HepG2 (cell line): Measurements from ENCODE around the gene MYO7A. TPM values are rescaled to one million over a fixed set of nuclear protein-coding genes. Genes with fewer than 3 reads are reported as not detected.

ENCODE experiments used
- ATRX ChIP-seq: sonication (generic); formaldehyde crosslinking; IDR thresholded peaks from 2 replicates; pipeline ENCODE4 v1.4.0; 2020; ENCODE audit warnings: missing genetic modification reagents, borderline replicate concordance
- CC2D1A ChIP-seq: sonication (generic); formaldehyde crosslinking; IDR thresholded peaks from 2 replicates; pipeline ENCODE4 v1.8.1; 2023; ENCODE audit warnings: mild to moderate bottlenecking, missing genetic modification reagents
- EP300 ChIP-seq, 3 experiments: sonication (generic) in 1 of 3; formaldehyde crosslinking in 1 of 3; IDR thresholded peaks; 2 replicates each; pipeline versions ENCODE4 v1.5.1 to v1.6.1; 2011 to 2020; ENCODE audit warnings: low read depth in 2 of 3, low read length in 2 of 3, borderline replicate concordance in 1 of 3, improper control_type of control experiment in 1 of 3, mild to moderate bottlenecking in 1 of 3, missing genetic modification reagents in 1 of 3, moderate library complexity in 1 of 3
- KDM3A ChIP-seq: IDR thresholded peaks from 2 replicates; pipeline ENCODE4 v1.6.1; 2018; ENCODE audit warnings: low read depth, missing compliant biosample characterization
- KDM6A ChIP-seq: IDR thresholded peaks from 2 replicates; pipeline ENCODE4 v1.6.1; 2016; ENCODE audit warnings: low read depth
- KLF6 ChIP-seq: IDR thresholded peaks from 2 replicates; pipeline ENCODE4 v1.8.0; 2016; ENCODE audit warnings: missing biosample characterization, missing genetic modification reagents
- MED8 ChIP-seq: sonication (generic); formaldehyde crosslinking; IDR thresholded peaks from 2 replicates; pipeline ENCODE4 v1.8.1; 2023; ENCODE audit warnings: mild to moderate bottlenecking, missing genetic modification reagents; ENCODE audit not compliant: insufficient replicate concordance
- MTA1 ChIP-seq: sonication (generic); formaldehyde crosslinking; IDR thresholded peaks from 2 replicates; pipeline ENCODE4 v1.4.0; 2020; ENCODE audit warnings: missing genetic modification reagents, mild to moderate bottlenecking, borderline replicate concordance
- NAIF1 ChIP-seq: sonication (generic); formaldehyde crosslinking; IDR thresholded peaks from 2 replicates; pipeline ENCODE4 v1.5.0; 2020; ENCODE audit warnings: mild to moderate bottlenecking, missing genetic modification reagents, borderline replicate concordance
- NR2F1 ChIP-seq, 2 experiments: fragments of 450-650 bp in 1 of 2; formaldehyde crosslinking in 1 of 2; IDR thresholded peaks; 2 replicates each; pipeline versions ENCODE4 v1.5.0 to v1.6.1; 2016 to 2020; ENCODE audit warnings: mild to moderate bottlenecking in 1 of 2, missing compliant biosample characterization in 1 of 2, missing genetic modification reagents in 1 of 2, moderate library complexity in 1 of 2
- PAWR ChIP-seq: sonication (generic); formaldehyde crosslinking; IDR thresholded peaks from 2 replicates; pipeline ENCODE4 v1.4.0; 2020; ENCODE audit warnings: missing genetic modification reagents, mild to moderate bottlenecking, borderline replicate concordance
- PCBP1 ChIP-seq: fragments of 200-400 bp; formaldehyde crosslinking; IDR thresholded peaks from 2 replicates; pipeline ENCODE4 v1.6.1; 2017; ENCODE audit warnings: mild to moderate bottlenecking, low read depth, low read length, borderline replicate concordance
- PPARG ChIP-seq: conservative IDR thresholded peaks from 2 replicates; pipeline ENCODE4 v1.6.1; 2016; ENCODE audit warnings: missing biosample characterization, missing genetic modification reagents
- SALL2 ChIP-seq: sonication (generic); formaldehyde crosslinking; IDR thresholded peaks from 2 replicates; pipeline ENCODE4 v1.8.1; 2023; ENCODE audit warnings: mild to moderate bottlenecking, missing genetic modification reagents, inconsistent platforms
- SNAI1 ChIP-seq: sonication (generic); formaldehyde crosslinking; IDR thresholded peaks from 2 replicates; pipeline ENCODE4 v1.5.0; 2020; ENCODE audit warnings: mild to moderate bottlenecking, missing genetic modification reagents, borderline replicate concordance
- TCF12 ChIP-seq, 2 experiments: fragments of 450-650 bp in 1 of 2; sonication (generic) in 1 of 2; formaldehyde crosslinking in 1 of 2; IDR thresholded peaks; 2 replicates each; pipeline versions ENCODE4 v1.6.1 to v1.8.0; 2017 to 2022; ENCODE audit warnings: antibody characterized with exemption in 1 of 2, mild to moderate bottlenecking in 1 of 2, missing genetic modification reagents in 1 of 2, moderate library complexity in 1 of 2
- THYN1 ChIP-seq: sonication (generic); formaldehyde crosslinking; IDR thresholded peaks from 2 replicates; pipeline ENCODE4 v1.8.1; 2023; ENCODE audit warnings: low read depth, mild to moderate bottlenecking, moderate library complexity, missing genetic modification reagents, borderline replicate concordance
- ZNF224 ChIP-seq: sonication (generic); formaldehyde crosslinking; IDR thresholded peaks from 2 replicates; pipeline ENCODE4 v1.5.0; 2020; ENCODE audit warnings: mild to moderate bottlenecking, missing genetic modification reagents
- ZNF230 ChIP-seq: sonication (generic); formaldehyde crosslinking; IDR thresholded peaks from 2 replicates; pipeline ENCODE4 v1.4.0; 2020; ENCODE audit warnings: mild to moderate bottlenecking, missing genetic modification reagents
- ZNF672 ChIP-seq: sonication (generic); formaldehyde crosslinking; IDR thresholded peaks from 2 replicates; pipeline ENCODE4 v1.8.1; 2022; ENCODE audit warnings: missing genetic modification reagents
- ZNF710 ChIP-seq: sonication (generic); formaldehyde crosslinking; IDR thresholded peaks from 2 replicates; pipeline ENCODE4 v1.5.0; 2020; ENCODE audit warnings: mild to moderate bottlenecking, missing genetic modification reagents, borderline replicate concordance
- ZNF737 ChIP-seq: sonication (generic); formaldehyde crosslinking; IDR thresholded peaks from 2 replicates; pipeline ENCODE4 v1.5.0; 2020; ENCODE audit warnings: missing genetic modification reagents, mild to moderate bottlenecking, borderline replicate concordance
- ZNF740 ChIP-seq: sonication (generic); formaldehyde crosslinking; IDR thresholded peaks from 2 replicates; pipeline ENCODE4 v1.4.0; 2020; ENCODE audit warnings: missing genetic modification reagents
- ZNF761 ChIP-seq: sonication (generic); formaldehyde crosslinking; conservative IDR thresholded peaks from 2 replicates; pipeline ENCODE4 v1.4.0; 2020; ENCODE audit warnings: mild to moderate bottlenecking, missing genetic modification reagents
- polyA plus RNA-seq, 8 experiments: library from polyadenylated mRNA; depleted of rRNA in 3 of 8; stranded (reverse) in 7 of 8; unstranded in 1 of 8; fragments of >200 nt; fragmentation: Illumina TruSeq in 4 of 8; extraction: Trizol in 4 of 8; gene quantifications; 2 replicates each; pipeline versions ENCODE4 v1.2.1 to v1.2.3, GENCODE V29; 2011 to 2016; ENCODE audit warnings: low read depth in 4 of 8, missing spikeins in 1 of 8, mixed read lengths in 1 of 8; ENCODE audit not compliant: insufficient read depth in 1 of 8
- total RNA-seq, 5 experiments: library from RNA; depleted of rRNA; stranded (reverse); fragments of >200 nt; fragmentation: Illumina TruSeq; extraction: Trizol; gene quantifications; 2 replicates each; pipeline ENCODE4 v1.2.3, GENCODE V29; 2016; ENCODE audit warnings: low read depth in 1 of 5
- TF ChIP-seq, protein P1 (sequence below): sonication (generic); formaldehyde crosslinking; IDR thresholded peaks from 2 replicates; pipeline ENCODE4 v1.8.0; 2022; ENCODE audit warnings: missing genetic modification reagents, mild to moderate bottlenecking, inconsistent platforms, borderline replicate concordance
- TF ChIP-seq, protein P2 (sequence below): sonication (generic); formaldehyde crosslinking; IDR thresholded peaks from 2 replicates; pipeline ENCODE4 v1.4.0; 2020; ENCODE audit warnings: low read depth, mild to moderate bottlenecking, missing genetic modification reagents

MYO7A gene
- total and polyA plus RNA-seq, 2 of the 13 experiments (the other 11 are each of a cell fraction or from before 2014, with no cell fraction given): 7.5 to 10.0 TPM

- no peak for TF ChIP-seq ZNF740 (CRISPR knock-in tag)
- peak; percentile 69; the same call in 1 of the 2 replicates for TF ChIP-seq MTA1 (CRISPR knock-in tag)
- peak; percentile 64; the same call in 1 of the 2 replicates for TF ChIP-seq KDM6A (CRISPR knock-in tag)
- TF ChIP-seq KDM3A: no peak; the same call in 1 of the 2 replicates
- TF ChIP-seq EP300 (IDR thresholded peaks at IDR 0.05; ENCODE audit: low read depth in 2 of 2, low read length in 2 of 2): no peak
- TF ChIP-seq EP300 (CRISPR knock-in tag; IDR thresholded peaks at IDR 0.05; ENCODE audit: borderline replicate concordance): no peak
- no peak for TF ChIP-seq ZNF761 (CRISPR knock-in tag)
- no peak for TF ChIP-seq ATRX
- no peak for TF ChIP-seq TCF12 (IDR thresholded peaks at IDR 0.05)
- no peak for TF ChIP-seq TCF12 (CRISPR knock-in tag; IDR thresholded peaks at IDR 0.05)
- no peak; the same call in 1 of the 2 replicates for TF ChIP-seq ZNF710 (CRISPR knock-in tag)
- TF ChIP-seq PAWR (CRISPR knock-in tag): no peak
- TF ChIP-seq PCBP1: no peak
- TF ChIP-seq ZNF224 (CRISPR knock-in tag): no peak
- no peak for TF ChIP-seq ZNF230 (CRISPR knock-in tag)
- no peak for TF ChIP-seq ZNF737
- no peak for TF ChIP-seq KLF6
- no peak for TF ChIP-seq SNAI1 (CRISPR knock-in tag)
- no peak for TF ChIP-seq SALL2
- no peak for TF ChIP-seq CC2D1A (CRISPR knock-in tag)
- TF ChIP-seq, protein P1, sequence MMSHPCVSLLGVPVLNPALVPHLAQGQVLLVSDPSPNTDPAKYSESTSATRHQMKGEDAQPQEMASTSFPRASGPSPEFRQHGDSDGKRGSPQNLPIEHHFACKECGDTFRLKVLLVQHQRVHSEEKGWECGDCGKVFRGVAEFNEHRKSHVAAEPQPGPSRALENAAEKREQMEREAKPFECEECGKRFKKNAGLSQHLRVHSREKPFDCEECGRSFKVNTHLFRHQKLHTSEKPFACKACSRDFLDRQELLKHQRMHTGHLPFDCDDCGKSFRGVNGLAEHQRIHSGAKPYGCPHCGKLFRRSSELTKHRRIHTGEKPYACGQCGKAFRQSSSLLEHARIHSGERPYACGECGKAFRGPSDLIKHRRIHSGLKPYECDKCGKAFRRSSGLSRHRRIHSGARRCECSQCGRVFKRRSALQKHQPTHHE (CRISPR knock-in tag): no peak
- no peak for TF ChIP-seq MED8 (CRISPR knock-in tag)
- no peak for TF ChIP-seq THYN1 (CRISPR knock-in tag)
- TF ChIP-seq, protein P2, sequence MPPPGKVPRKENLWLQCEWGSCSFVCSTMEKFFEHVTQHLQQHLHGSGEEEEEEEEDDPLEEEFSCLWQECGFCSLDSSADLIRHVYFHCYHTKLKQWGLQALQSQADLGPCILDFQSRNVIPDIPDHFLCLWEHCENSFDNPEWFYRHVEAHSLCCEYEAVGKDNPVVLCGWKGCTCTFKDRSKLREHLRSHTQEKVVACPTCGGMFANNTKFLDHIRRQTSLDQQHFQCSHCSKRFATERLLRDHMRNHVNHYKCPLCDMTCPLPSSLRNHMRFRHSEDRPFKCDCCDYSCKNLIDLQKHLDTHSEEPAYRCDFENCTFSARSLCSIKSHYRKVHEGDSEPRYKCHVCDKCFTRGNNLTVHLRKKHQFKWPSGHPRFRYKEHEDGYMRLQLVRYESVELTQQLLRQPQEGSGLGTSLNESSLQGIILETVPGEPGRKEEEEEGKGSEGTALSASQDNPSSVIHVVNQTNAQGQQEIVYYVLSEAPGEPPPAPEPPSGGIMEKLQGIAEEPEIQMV (CRISPR knock-in tag): no peak
- TF ChIP-seq NR2F1 (CRISPR knock-in tag; IDR thresholded peaks at IDR 0.05): no peak
- TF ChIP-seq ZNF672 (CRISPR knock-in tag): no peak
- 0 out of 2 replicates have a peak, but pooled peaks have one; percentile 54 for TF ChIP-seq NAIF1
- no peak for TF ChIP-seq PPARG (CRISPR knock-in tag)
Measured at GRCh38 chr11:77173494-77173893, 45.4 kb downstream of the MYO7A start (continued).
